NK-92 (cell line): Measurements from ENCODE around the gene SLC9B2.
"Not testable (repeated sequence)": the region's sequence is repeated elsewhere in the genome, so short reads cannot be mapped to it uniquely, and the experiment has no call there.

ENCODE experiments used
- DNase-seq: peaks from one replicate; lab custom pipeline; 2025; ENCODE audit not compliant: unreplicated experiment; lab: John Stamatoyannopoulos, UW

The SLC9B2 gene

GRCh38 chr4:103019308-103020124, 57.0 kb downstream of the SLC9B2 start, which contains the start of gene SLC9B1:
Gene SLC9B1, minus strand, starts transcription at chr4:103019705. Its CDS starts 27,994 bp downstream, at chr4:102991711.
- DNase-seq, result peak; percentile 77

- DNase-seq, result no peak
These were observed 57.9 kb downstream of the SLC9B2 start for GRCh38 chr4:103018391-103019307.

GRCh38 chr4:103012551-103012950, 64.0 kb downstream of the SLC9B2 start:
- DNase-seq, result no peak

- DNase-seq, result no peak
These were observed 64.5 kb downstream of the SLC9B2 start for GRCh38 chr4:103012060-103012459.

GRCh38 chr4:103011378-103012025, 65.1 kb downstream of the SLC9B2 start:
- no peak for DNase-seq

GRCh38 chr4:103010804-103011203, 65.8 kb downstream of the SLC9B2 start:
- DNase-seq, result no peak

- no peak for DNase-seq
These were observed 67.5 kb downstream of the SLC9B2 start for GRCh38 chr4:103008875-103009729.

- no peak for DNase-seq
These were observed 74.0 kb downstream of the SLC9B2 start for GRCh38 chr4:103002551-103002950.

- DNase-seq, result no peak
These were observed 81.8 kb downstream of the SLC9B2 start for GRCh38 chr4:102994803-102995202.

- DNase-seq, result not testable (repeated sequence)
These were observed 82.6 kb downstream of the SLC9B2 start for GRCh38 chr4:102993985-102994384.

GRCh38 chr4:102988429-102989020, 88.0 kb downstream of the SLC9B2 start:
- DNase-seq, result no peak

- DNase-seq, result no peak
These were observed 95.6 kb downstream of the SLC9B2 start for GRCh38 chr4:102981005-102981404.
